Lung microvascular endothelial cell (primary cell): Measurements from ENCODE around the gene ZBTB46. TPM values are rescaled to one million over a fixed set of nuclear protein-coding genes. Genes with fewer than 3 reads are reported as not detected.
"Not testable (repeated sequence)": the region's sequence is repeated elsewhere in the genome, so short reads cannot be mapped to it uniquely, and the experiment has no call there.

Experiments
- DNase-seq, 2 donors: peaks; one replicate each; pipeline versions ENCODE4 v3.0.0 to v3.0.0-alpha.2; 2010; ENCODE audit warnings: low read depth in 2 of 2
- total RNA-seq: library from RNA; depleted of rRNA; stranded (reverse); fragments of >200 nt; gene quantifications from 2 replicates; pipeline ENCODE4 v1.2.1, GENCODE V29; 2014

Gene ZBTB46, protein sequence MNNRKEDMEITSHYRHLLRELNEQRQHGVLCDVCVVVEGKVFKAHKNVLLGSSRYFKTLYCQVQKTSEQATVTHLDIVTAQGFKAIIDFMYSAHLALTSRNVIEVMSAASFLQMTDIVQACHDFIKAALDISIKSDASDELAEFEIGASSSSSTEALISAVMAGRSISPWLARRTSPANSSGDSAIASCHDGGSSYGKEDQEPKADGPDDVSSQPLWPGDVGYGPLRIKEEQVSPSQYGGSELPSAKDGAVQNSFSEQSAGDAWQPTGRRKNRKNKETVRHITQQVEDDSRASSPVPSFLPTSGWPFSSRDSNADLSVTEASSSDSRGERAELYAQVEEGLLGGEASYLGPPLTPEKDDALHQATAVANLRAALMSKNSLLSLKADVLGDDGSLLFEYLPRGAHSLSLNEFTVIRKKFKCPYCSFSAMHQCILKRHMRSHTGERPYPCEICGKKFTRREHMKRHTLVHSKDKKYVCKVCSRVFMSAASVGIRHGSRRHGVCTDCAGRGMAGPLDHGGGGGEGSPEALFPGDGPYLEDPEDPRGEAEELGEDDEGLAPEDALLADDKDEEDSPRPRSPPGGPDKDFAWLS
- total RNA-seq, result 37.7 and 46.4 TPM in 2 replicates

DNA sequence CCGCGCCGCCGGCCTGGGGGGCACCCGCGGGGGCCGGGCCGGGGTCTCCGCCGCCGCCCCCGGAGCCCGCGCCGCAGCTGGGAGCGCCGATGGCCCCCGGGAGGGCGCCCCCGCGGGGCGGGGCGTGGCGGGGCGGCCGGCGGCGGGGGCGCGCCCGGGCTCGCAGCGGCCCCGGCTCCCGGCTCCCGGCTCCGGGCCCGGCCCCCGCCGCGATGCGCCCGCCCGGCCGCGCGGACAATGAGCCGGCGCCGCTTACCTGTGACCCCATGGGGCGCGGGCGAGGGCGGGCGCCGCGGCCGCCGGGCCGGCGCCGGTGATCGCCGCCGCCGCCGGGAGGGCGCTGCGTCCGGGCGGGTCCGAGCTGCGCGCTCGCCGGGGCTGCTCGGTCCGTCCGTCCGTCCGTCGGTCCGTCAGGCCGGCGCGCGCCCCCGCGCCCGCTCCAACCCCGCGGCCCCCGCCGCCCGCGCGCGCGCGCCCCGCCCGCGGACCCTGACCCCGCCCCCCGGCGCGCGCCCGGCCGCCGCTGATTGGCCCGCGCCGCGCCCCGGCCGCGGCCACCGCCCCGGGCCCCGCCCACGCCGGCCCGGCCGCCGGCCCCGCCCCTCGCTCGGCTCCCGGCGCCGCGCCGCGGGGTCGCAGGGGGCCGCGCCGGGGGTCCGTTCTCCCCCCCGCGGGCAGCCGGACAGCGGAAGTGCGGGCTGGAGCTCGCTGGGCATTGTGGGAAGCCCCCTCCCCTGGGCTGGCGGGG is at the start of gene ZBTB46:
Gene ZBTB46, minus strand, starts transcription at position 424 of the 748 bp plus-strand sequence. CDS start 40,507 bp downstream, outside the sequence.
- DNase-seq, result peak; percentile 49 to 73

- no peak for DNase-seq
These were observed 48.0 kb upstream of the ZBTB46 start for GRCh38 chr20:63878899-63879663.

DNA sequence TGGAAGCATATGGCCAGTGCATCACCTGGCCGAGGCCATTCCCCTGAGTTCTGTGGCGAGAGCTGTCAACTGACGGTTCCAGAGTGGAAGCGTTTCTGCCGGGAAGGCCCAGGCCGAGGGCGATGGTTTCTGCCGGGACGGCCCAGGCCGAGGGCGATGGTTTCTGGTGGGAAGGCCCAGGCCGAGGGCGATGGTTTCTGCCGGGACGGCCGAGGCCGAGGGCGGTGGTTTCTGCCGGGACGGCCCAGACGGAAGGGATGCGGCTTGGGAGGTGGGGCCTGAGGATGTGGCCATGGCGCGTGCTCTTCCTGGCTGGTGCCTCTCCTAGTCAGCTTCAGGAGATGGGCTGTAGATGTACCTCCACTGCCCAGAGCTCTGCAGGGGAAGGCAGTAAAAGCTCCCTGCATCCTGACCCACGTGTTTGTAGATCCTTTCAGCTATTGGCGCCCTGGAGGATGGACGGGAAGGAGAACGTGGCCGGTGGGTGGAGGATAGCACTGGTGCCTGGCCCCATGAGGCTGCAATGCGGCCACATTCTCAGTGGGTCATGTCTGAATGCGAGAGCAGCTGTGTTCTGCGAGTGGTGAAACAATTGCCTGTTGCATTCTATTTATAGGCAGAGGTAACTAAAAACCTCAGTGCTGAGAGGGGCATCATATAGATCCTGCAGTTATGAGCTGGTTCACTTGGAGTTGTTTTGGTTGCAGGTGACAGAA is 46.8 kb upstream of the ZBTB46 start:
- DNase-seq, result no peak

- DNase-seq, result no peak
These were observed 45.5 kb upstream of the ZBTB46 start for GRCh38 chr20:63876489-63877036.

- peak in 1 of 2 donors; percentile 31 for DNase-seq
These were observed 43.2 kb upstream of the ZBTB46 start for GRCh38 chr20:63874241-63874640.

DNA sequence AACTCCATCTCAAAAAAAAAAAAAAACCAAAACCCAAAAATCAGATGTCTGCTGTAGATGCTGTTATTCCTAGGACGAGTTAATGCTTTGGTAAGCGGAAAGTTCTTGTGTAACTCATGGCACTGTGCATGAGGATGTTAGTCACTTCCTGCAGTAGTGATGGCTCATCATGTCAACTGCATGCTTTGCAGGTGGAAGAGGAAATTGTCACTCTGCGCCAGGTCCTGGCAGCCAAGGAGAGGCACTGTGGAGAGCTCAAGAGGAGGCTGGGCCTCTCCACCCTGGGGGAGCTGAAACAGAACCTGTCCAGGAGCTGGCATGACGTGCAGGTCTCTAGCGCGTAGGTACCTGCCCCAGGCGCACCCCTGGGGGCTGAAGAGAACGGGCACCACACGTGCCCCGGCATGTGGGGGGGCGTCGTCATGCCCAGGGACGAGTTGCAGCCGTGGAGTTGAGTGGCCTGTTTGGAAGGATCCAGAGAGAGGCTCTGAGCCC is 42.5 kb upstream of the ZBTB46 start:
- DNase-seq, result peak; percentile 96 to 99

DNA sequence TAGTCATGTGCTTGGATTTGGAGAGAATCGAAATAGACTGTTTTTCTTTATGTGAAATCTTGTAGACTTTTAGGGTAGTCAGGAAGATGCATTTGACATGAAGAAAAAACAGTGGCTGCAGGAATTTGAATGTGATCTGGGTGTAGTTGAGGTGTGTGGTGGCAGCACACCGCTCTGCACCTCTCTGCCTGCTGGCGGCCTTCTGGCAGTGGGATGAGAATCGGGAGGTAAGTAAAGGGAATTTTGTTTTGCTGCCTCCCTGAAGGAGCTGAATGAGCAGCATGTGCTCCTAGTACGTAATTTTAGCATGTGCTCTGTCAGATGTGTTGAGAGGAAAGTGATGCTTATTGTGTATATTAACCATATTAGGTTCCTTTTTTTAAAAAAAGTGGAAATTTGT is 37.2 kb upstream of the ZBTB46 start:
- no peak for DNase-seq

GRCh38 chr20:63867042-63867441 is 36.0 kb upstream of the ZBTB46 start:
- DNase-seq, result not testable (repeated sequence)

DNA sequence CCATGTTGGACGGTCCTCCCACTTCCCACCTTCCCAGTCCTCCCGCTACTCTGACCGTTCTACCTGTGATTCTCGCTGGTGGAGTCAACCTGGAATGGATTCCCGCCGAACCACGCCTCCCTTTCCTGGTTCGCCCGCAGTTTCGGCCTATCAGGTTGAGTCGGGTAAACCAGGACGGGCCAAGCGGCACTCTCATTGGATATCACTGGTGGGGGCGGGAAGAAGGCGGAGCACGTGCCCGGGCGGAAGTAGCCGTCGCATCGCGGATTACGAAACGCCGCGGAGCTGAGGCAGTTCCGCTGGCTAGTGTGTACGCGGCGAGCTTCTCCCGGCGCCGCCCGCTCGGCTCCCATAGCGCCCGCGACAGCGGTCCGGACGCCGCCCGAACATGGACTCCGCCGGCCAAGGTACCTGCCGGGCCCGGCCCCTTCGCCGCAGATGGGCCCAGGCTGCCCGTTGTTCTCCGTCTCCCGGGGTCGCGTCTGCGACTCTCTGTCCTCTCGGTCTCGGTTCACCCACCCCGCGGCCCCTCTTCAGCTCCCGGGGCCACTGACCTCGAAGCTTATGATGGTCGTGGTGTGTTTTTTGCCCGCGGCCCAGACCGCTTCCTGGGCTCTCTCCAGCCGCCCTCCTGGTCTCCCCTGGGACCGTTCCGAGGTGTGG is 34.0 kb upstream of the ZBTB46 start, which contains the start of gene TPD52L2:
Gene TPD52L2, plus strand, starts transcription at position 293 of the 663 bp plus-strand sequence. Its CDS starts 96 bp downstream, at position 389.
- DNase-seq, result peak; percentile 99 to 100

DNA sequence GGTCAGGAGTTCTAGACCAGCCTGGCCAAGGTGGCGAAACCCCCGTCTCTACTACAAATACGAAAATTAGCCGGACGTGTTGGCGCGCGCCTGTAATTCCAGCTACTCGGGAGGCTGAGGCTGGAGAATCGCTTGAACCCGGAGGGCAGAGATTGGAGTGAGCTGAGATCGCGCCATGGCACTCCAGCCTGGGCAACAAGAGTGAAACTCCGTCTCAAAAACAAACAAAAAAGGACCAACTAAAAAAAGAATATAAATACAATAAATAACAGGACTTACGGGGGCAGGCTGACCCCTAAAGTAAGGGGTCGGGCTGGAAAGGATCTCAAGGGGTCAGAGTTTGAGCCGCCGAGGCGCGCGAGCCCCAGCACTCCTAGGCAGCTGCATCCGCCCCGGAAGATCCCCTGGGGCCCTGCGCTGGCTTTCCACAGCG is 33.5 kb upstream of the ZBTB46 start:
- no peak for DNase-seq

DNA sequence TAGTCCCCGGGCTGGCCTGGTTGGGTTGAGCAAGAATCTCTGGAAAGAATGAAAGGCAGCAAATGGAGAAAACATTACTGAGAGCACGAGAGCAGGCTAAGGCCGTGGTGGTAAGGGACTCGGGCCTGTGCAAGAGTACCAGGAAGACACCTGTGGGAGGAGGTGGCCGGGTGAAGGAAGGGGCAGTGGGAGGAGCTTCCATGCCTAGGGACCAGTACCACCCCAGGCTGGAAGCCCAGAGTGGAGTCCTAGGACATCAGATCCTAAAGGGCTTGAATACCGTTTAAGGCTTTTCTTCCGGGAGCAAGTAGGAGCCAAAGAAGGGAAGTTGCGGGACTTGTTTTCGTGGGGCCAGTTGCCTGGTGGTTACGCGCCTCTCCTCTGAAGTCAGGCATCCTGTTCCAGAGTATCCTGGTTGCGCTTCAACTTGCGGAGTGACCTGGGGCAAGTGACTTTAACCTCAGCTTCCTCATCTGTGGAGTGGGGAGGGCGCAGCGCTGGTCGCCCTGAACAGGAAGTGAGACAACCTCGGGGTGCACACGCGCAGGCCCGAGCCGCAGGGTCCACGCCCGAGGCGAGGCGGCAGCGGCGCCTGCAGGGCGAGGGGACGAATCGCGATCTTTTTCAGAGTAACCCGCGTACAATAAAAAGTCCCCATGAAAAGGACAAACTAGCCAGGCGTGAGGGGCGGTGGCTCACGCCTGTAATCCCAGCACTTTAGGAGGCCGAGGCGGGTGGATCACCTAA is 32.9 kb upstream of the ZBTB46 start:
- peak; percentile 90 for DNase-seq

GRCh38 chr20:63863021-63863797 is 32.1 kb upstream of the ZBTB46 start:
- DNase-seq, result no peak

- DNase-seq, result no peak
These were observed 31.2 kb upstream of the ZBTB46 start for GRCh38 chr20:63861981-63862901.

DNA sequence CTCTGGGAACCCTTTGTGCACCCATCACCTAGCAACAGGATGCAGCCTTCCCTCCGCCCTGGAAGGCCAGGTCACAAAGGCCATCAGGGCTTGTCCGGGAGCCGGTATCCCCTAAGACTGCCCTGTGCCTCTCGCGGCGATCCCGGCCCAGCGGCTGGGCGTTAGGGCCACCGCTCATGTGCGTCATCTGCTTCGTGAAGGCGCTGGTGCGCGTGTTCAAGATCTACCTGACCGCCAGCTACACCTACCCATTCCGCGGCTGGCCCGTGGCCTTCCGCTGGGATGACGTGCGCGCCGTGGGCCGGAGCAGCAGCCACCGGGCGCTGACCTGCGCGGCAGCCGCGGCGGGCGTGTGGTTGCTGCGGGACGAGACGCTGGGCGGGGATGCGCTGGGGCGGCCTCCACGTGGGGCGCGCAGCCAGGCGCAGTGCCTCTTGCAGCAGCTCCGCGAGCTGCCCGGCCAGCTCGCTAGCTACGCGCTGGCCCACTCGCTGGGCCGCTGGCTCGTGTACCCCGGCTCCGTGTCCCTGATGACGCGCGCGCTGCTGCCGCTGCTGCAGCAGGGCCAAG is 30.4 kb upstream of the ZBTB46 start, which contains the start of gene ABHD16B:
Gene ABHD16B, plus strand, starts transcription at position 134 of the 570 bp plus-strand sequence. Its CDS starts 43 bp downstream, at position 177.
- DNase-seq, result no peak

GRCh38 chr20:63860325-63861051 is 29.4 kb upstream of the ZBTB46 start:
- DNase-seq, result no peak
